OCI-LY3 (cell line): ENCODE data around the gene GAS2L1.

Experiments used
- EZH2phosphoT487 ChIP-seq: fragments of 200-600 bp; shearing (Covaris generic); IDR thresholded peaks from 2 replicates; pipeline ENCODE4 v1.6.1; 2018; ENCODE audit warnings: antibody characterized with exemption, mixed run types, low read depth
- TF ChIP-seq, protein P1 (sequence below): fragments of 200-600, 300-600 bp; sonication (generic); IDR thresholded peaks from 2 replicates; pipeline ENCODE4 v1.5.1; 2014; ENCODE audit warnings: antibody characterized with exemption, low read length, low read depth

DNA sequence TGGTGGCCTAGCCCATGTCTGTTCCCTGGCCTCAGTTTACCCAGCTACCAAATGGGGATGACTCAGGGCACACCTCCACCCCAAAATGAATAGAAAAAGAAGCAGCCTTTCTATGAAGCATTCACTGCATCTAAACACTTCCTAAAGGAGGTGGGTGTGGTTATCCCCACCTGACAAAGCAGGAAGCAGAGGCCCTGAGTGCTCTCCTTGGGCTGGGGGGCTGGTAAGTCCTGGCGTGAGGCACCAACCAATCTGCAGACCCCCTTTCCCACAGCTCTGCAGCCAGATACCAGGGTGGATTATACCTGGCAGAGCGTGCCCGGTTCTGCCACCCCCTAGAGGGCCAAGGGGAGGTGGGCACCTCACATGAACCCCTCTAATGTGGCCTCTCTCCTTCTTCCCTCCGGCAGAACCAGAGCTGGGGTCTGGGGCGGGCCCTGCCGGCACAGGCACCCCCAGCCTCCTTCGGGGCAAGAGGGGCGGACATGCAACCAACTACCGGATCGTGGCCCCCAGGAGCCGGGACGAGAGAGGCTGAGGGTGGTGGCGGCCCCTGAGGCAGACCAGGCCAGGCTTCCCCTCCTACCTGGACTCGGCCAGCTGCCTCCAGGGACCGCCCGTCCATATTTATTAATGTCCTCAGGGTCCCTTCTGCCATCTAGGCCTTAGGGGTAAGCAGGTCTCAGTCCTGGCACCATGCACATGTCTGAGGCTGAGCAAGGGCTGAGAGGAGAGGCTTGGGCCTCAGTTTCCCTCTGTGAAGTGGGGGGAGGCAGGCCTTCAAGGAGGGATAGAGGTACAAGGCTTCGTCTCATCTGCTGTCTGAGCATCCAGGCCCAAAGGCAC, 47.8 kb upstream of the GAS2L1 start:
- TF ChIP-seq, protein P1, sequence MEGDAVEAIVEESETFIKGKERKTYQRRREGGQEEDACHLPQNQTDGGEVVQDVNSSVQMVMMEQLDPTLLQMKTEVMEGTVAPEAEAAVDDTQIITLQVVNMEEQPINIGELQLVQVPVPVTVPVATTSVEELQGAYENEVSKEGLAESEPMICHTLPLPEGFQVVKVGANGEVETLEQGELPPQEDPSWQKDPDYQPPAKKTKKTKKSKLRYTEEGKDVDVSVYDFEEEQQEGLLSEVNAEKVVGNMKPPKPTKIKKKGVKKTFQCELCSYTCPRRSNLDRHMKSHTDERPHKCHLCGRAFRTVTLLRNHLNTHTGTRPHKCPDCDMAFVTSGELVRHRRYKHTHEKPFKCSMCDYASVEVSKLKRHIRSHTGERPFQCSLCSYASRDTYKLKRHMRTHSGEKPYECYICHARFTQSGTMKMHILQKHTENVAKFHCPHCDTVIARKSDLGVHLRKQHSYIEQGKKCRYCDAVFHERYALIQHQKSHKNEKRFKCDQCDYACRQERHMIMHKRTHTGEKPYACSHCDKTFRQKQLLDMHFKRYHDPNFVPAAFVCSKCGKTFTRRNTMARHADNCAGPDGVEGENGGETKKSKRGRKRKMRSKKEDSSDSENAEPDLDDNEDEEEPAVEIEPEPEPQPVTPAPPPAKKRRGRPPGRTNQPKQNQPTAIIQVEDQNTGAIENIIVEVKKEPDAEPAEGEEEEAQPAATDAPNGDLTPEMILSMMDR, result no peak
- no peak for TF ChIP-seq EZH2phosphoT487
